ENCODE measurements around the gene CADM1.

The CADM1 gene

GRCh38 chr11:115333949-115334348 is 170.3 kb downstream of the CADM1 start:
- no peak overlapping the region for H3K27ac ChIP-seq
- H3K79me2 ChIP-seq (ENCODE audit: insufficient read depth, low read depth), result no peaks in the 10 kb centered on the region; the same call in 1 of the 2 replicates
- no peak overlapping the region for H2AFZ ChIP-seq (ENCODE audit: low read depth)
- H3K4me2 ChIP-seq, result no peak overlapping the region
- peaks cover 18% of the 10 kb centered on the region for H3K4me1 ChIP-seq (ENCODE audit: low read depth, poor library complexity, severe bottlenecking)
- TF ChIP-seq, protein P1, sequence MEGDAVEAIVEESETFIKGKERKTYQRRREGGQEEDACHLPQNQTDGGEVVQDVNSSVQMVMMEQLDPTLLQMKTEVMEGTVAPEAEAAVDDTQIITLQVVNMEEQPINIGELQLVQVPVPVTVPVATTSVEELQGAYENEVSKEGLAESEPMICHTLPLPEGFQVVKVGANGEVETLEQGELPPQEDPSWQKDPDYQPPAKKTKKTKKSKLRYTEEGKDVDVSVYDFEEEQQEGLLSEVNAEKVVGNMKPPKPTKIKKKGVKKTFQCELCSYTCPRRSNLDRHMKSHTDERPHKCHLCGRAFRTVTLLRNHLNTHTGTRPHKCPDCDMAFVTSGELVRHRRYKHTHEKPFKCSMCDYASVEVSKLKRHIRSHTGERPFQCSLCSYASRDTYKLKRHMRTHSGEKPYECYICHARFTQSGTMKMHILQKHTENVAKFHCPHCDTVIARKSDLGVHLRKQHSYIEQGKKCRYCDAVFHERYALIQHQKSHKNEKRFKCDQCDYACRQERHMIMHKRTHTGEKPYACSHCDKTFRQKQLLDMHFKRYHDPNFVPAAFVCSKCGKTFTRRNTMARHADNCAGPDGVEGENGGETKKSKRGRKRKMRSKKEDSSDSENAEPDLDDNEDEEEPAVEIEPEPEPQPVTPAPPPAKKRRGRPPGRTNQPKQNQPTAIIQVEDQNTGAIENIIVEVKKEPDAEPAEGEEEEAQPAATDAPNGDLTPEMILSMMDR (conservative IDR thresholded peaks at IDR 0.05; ENCODE audit: low read depth, low read length), result no peak
- no peak overlapping the region for H3K4me3 ChIP-seq (IDR thresholded peaks at IDR 0.05; ENCODE audit: insufficient read depth, low read depth, low read length)
- H3K36me3 ChIP-seq (ENCODE audit: insufficient read depth), result no peaks in the 10 kb centered on the region
- no peaks in the 10 kb centered on the region for H4K20me1 ChIP-seq (ENCODE audit: insufficient read depth)
- H3K27me3 ChIP-seq (ENCODE audit: insufficient read depth, low read depth), result no peaks in the 10 kb centered on the region
- H3K9ac ChIP-seq, result no peak overlapping the region

DNA sequence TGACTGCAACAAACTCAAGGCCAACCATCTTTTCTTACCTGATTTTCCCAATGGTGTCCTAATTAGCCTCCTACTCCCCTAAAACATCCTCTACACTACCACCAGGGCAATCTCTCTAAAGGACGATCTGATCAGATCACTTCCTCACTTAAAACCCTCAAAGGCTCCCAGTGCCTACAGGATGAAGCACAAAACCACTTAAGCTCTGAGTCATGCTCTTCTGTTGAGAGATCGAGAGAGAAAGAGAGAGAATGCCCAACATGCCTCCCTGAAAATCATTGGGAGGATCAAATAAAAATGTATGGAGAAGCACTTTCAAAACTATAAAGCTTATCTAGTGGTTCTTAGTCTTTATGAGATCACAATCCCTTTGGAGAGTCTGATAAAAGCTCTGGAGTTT is 171.1 kb downstream of the CADM1 start:
- Histone ChIP-seq H3K36me3 (ENCODE audit: insufficient read depth) (no peaks in the 10 kb centered on the region), H4K20me1 (ENCODE audit: insufficient read depth) (no peaks in the 10 kb centered on the region), H3K4me2 (no peak overlapping the region), H3K4me1 (ENCODE audit: low read depth, poor library complexity, severe bottlenecking) (peaks cover 18% of the 10 kb centered on the region), H2AFZ (ENCODE audit: low read depth) (no peak overlapping the region), H3K27me3 (ENCODE audit: insufficient read depth, low read depth) (no peaks in the 10 kb centered on the region), H3K79me2 (ENCODE audit: insufficient read depth, low read depth) (no peaks in the 10 kb centered on the region; the same call in 1 of the 2 replicates), H3K27ac (no peak overlapping the region), H3K9ac (no peak overlapping the region), H3K4me3 (IDR thresholded peaks at IDR 0.05; ENCODE audit: insufficient read depth, low read depth, low read length) (no peak overlapping the region)
- TF ChIP-seq, protein P1 (conservative IDR thresholded peaks at IDR 0.05; ENCODE audit: low read depth, low read length), result no peak

- no peaks in the 10 kb centered on the region for H3K36me3 ChIP-seq (ENCODE audit: insufficient read depth)
- no peaks in the 10 kb centered on the region for H4K20me1 ChIP-seq (ENCODE audit: insufficient read depth)
- H3K4me2 ChIP-seq, result no peak overlapping the region
- H3K4me3 ChIP-seq (IDR thresholded peaks at IDR 0.05; ENCODE audit: insufficient read depth, low read depth, low read length), result no peak overlapping the region
- H3K9ac ChIP-seq, result no peak overlapping the region
- H3K4me1 ChIP-seq (ENCODE audit: low read depth, poor library complexity, severe bottlenecking), result peaks cover 9% of the 10 kb centered on the region
- TF ChIP-seq, protein P1 (conservative IDR thresholded peaks at IDR 0.05; ENCODE audit: low read depth, low read length), result no peak
- H2AFZ ChIP-seq (ENCODE audit: low read depth), result no peak overlapping the region
- no peaks in the 10 kb centered on the region; the same call in 1 of the 2 replicates for H3K79me2 ChIP-seq (ENCODE audit: insufficient read depth, low read depth)
- H3K27me3 ChIP-seq (ENCODE audit: insufficient read depth, low read depth), result no peaks in the 10 kb centered on the region
- no peak overlapping the region for H3K27ac ChIP-seq
Measured at GRCh38 chr11:115330684-115331482, 173.3 kb downstream of the CADM1 start.

DNA sequence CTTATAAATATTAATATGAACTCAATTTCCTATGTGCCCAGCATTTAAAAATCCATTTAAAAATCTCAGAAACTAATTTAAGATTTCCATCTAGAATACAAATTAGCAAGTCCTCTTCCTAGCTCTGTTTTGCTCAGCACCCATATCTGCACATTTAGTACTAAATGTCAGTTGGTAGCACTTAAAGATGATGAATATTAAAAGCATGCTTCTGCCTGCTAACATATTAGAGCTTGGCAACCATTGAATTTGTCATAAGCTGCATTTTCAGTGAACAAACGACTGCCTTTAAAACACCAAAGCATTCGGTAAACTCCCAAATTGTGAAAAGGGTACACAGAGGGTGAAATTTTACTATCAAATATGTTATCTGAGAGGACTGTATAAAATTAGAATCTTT is 177.7 kb downstream of the CADM1 start:
- H3K27ac ChIP-seq, result no peak overlapping the region
- no peak overlapping the region for H2AFZ ChIP-seq (ENCODE audit: low read depth)
- H3K36me3 ChIP-seq (ENCODE audit: insufficient read depth), result no peaks in the 10 kb centered on the region
- no peak overlapping the region for H3K9ac ChIP-seq
- no peak overlapping the region for H3K4me3 ChIP-seq (IDR thresholded peaks at IDR 0.05; ENCODE audit: insufficient read depth, low read depth, low read length)
- peaks cover 5% of the 10 kb centered on the region for H3K4me1 ChIP-seq (ENCODE audit: low read depth, poor library complexity, severe bottlenecking)
- TF ChIP-seq, protein P1 (conservative IDR thresholded peaks at IDR 0.05; ENCODE audit: low read depth, low read length), result no peak
- no peaks in the 10 kb centered on the region for H3K27me3 ChIP-seq (ENCODE audit: insufficient read depth, low read depth)
- H3K79me2 ChIP-seq (ENCODE audit: insufficient read depth, low read depth), result no peaks in the 10 kb centered on the region
- no peaks in the 10 kb centered on the region for H4K20me1 ChIP-seq (ENCODE audit: insufficient read depth)
- H3K4me2 ChIP-seq, result no peak overlapping the region
